Thymus (tissue), 11 donors: Measurements from ENCODE around the gene SLC22A5. TPM values are rescaled to one million over a fixed set of nuclear protein-coding genes. Genes with fewer than 3 reads are reported as not detected.

Experiments used
- DNase-seq, 9 donors: peaks; one replicate each; pipeline ENCODE4 v3.0.0-alpha.2; 2013; ENCODE audit warnings: low spot score in 9 of 9, low read depth in 6 of 9, missing footprints in 1 of 9
- H3K27ac ChIP-seq, 2 donors: one replicate each; pipeline ENCODE4 v1.5.1; 2013; ENCODE audit warnings: control low read depth in 1 of 2, low read depth in 1 of 2, low read length in 1 of 2, mild to moderate bottlenecking in 1 of 2, moderate library complexity in 1 of 2
- H3K27me3 ChIP-seq, 2 donors: one replicate each; pipeline ENCODE4 v1.5.1; 2013; ENCODE audit warnings: low read length in 1 of 2; ENCODE audit not compliant: control insufficient read depth in 2 of 2, insufficient read depth in 1 of 2
- H3K36me3 ChIP-seq, 2 donors: one replicate each; pipeline ENCODE4 v1.5.1; 2013; ENCODE audit warnings: low read length in 1 of 2, mild to moderate bottlenecking in 1 of 2, moderate library complexity in 1 of 2; ENCODE audit not compliant: control insufficient read depth in 2 of 2, insufficient read depth in 2 of 2
- H3K4me1 ChIP-seq, 2 donors: one replicate each; pipeline ENCODE4 v1.5.1; 2013; ENCODE audit warnings: low read length in 2 of 2; ENCODE audit not compliant: control insufficient read depth in 2 of 2, insufficient read depth in 2 of 2
- H3K4me3 ChIP-seq, 2 donors: one replicate each; pipeline ENCODE4 v1.5.1; 2013; ENCODE audit warnings: low read length in 2 of 2, control low read depth in 1 of 2, mild to moderate bottlenecking in 1 of 2
- H3K9me3 ChIP-seq, 2 donors: one replicate each; pipeline ENCODE4 v1.5.1; 2013; ENCODE audit warnings: low read length in 1 of 2, mild to moderate bottlenecking in 1 of 2; ENCODE audit not compliant: control insufficient read depth in 2 of 2, insufficient read depth in 1 of 2
- WGBS: extraction: QIAGEN DNeasy Blood & Tissue Kit; methylation state at CpG from one replicate; pipeline ENCODE4 v1.1.7; 2013; 5-methylcytosine and 5-hydroxymethylcytosine counted together
- polyA plus RNA-seq: library from polyadenylated mRNA; stranded (reverse); fragments of 200-250 nt; gene quantifications from one replicate; pipeline ENCODE4 v1.2.3, GENCODE V29; 2013
- total RNA-seq: library from RNA; stranded (reverse); fragments of 120-200 nt; gene quantifications from one replicate; pipeline ENCODE4 v1.2.4, GENCODE V29; 2013
- donor health status: healthy.

Gene SLC22A5
- total and polyA plus RNA-seq, 2 donors: 1.4 to 25.4 TPM

DNA sequence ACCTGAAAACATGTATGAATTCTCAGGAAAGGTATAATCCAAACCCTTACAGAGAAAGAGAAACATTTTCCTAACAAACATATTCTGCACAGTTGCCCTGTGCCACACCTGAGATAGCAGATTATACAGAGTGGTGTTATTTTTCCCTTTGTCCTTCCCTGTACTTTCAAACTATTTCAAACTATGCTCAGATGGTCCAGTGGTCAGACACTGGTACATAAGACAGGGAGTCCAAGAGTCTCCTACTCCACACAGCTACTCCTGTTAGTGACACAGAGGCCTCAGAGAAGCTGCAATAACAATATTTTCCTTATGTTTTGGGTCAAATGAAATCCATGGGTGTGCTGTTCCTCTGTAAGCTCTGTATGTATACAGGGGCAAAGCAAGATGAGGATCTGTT is 30.0 kb upstream of the SLC22A5 start:
- Histone ChIP-seq H3K27me3 (no peaks in the 10 kb centered on the region), H3K36me3 (no peaks in the 10 kb centered on the region), H3K27ac (no peak overlapping the region), H3K9me3 (no peaks in the 10 kb centered on the region), H3K4me3 (no peak overlapping the region), H3K4me1 (no peaks in the 10 kb centered on the region)
- no peak for DNase-seq

DNA sequence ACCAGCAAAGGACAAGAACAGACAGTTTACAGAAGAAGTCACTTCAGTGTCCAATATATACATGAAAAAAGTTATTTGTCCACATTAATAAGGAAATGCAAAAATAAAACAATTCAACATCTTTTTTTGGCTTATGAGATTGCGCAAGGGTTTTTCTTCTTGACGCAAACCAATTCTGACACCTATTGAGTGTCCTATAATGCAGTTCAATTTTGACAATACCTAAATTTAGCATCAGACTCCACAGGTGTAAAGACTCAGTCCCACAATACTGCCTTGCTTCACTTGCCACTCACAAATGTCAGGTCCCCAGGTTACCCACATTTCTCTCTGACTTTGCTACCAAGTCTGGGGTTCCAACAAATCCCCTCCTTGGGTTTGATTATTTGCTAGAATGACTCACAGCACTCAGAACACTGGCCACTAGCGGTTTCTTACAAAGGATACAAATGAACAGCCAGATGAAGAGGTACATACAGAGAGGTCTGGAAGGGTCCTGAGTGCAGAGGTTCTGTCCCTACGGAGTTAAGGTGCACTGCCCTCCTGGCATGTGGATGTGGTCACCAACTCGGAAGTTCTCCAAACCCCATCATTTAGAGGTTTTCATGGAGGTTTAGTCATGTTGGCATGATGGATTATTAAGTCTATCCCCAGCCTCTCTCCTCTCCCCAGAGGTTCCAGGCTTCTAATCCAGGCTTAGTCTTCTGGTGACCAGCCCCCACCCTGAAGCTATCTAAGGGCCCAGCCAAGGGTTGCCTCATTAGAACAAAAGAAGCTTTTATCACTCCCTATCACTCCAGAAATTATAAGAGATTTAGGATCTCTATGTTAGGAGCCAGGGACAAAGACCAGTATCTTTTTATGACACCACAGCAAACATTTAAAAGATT is 27.0 kb upstream of the SLC22A5 start:
- no peaks in the 10 kb centered on the region for H3K36me3 ChIP-seq
- H3K4me1 ChIP-seq: no peaks in the 10 kb centered on the region
- no peak for DNase-seq
- no peak overlapping the region for H3K27ac ChIP-seq
- 87% methylated on average over 5 of the region's 5 CpGs for WGBS
- H3K4me3 ChIP-seq: no peak overlapping the region
- no peaks in the 10 kb centered on the region for H3K27me3 ChIP-seq
- no peaks in the 10 kb centered on the region for H3K9me3 ChIP-seq

DNA sequence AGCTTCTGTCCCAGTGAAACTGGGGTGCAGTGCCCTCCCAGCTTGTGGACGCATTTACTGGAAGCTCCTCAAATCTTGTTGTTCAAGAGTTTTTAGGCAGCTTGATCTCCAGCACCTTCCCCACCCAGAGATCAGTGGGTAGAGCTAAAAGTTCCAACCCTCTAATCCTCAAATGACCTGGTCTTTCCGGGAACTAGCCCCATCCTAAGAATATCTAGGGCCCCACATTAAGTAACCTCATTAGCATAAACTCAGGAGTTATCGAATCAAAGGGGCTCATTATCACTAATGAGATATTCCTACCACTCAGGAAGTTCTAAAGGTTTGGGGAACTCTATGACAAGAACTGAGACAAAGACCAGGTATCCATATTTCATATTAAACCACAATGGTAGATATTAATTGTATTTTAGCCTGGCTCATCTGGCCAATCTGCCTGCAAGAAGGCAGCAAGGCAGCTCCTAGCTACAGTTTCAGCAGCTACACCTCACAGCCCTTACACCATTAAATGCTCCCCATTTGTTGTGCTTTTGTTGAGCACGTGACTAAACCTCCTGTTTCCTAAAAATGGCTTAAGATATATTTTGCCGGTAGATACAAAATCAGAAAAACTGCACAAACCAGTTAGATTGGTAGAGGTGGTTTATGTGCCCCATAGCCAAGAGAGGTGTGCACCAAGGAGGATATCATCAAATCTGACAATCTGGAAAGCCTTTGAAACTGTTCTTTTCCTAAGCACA is 24.6 kb upstream of the SLC22A5 start:
- no peaks in the 10 kb centered on the region for H3K4me1 ChIP-seq

DNA sequence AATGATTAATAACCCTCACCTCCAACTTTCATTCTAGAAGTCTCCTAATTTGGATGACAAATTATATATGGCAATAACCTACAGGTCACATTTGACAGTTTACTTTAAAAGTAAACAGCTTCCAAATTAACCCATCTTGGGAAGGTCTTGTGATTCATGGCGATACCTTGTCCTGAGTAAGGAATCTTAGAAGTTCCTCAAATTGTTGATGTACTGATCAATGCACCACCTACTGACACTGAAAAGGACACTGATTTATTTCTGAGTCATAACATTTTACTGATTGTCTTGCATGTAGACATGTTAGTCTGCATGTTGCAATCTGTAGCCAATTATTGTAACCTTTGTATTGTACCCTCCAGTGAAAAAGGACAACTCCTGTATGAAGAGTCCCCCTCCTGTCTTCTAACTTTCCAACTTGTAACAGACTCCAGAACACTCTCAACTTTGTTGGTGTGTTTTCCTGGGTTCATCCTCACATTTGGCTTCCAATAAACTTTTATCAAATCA is 16.0 kb upstream of the SLC22A5 start:
- Histone ChIP-seq H3K36me3 (no peaks in the 10 kb centered on the region), H3K27me3 (no peaks in the 10 kb centered on the region), H3K9me3 (no peaks in the 10 kb centered on the region), H3K27ac (no peak overlapping the region), H3K4me3 (no peak overlapping the region), H3K4me1 (no peaks in the 10 kb centered on the region)
- DNase-seq: no peak
- WGBS: 97% methylated on average over 1 of the region's 1 CpG

More for the DNA sequence above, 24.6 kb upstream of the SLC22A5 start:
- Histone ChIP-seq H3K4me3 (no peak overlapping the region), H3K27me3 (no peaks in the 10 kb centered on the region), H3K9me3 (no peaks in the 10 kb centered on the region), H3K27ac (no peak overlapping the region), H3K36me3 (no peaks in the 10 kb centered on the region)
- DNase-seq: no peak
- 87% methylated on average over 5 of the region's 5 CpGs for WGBS

DNA sequence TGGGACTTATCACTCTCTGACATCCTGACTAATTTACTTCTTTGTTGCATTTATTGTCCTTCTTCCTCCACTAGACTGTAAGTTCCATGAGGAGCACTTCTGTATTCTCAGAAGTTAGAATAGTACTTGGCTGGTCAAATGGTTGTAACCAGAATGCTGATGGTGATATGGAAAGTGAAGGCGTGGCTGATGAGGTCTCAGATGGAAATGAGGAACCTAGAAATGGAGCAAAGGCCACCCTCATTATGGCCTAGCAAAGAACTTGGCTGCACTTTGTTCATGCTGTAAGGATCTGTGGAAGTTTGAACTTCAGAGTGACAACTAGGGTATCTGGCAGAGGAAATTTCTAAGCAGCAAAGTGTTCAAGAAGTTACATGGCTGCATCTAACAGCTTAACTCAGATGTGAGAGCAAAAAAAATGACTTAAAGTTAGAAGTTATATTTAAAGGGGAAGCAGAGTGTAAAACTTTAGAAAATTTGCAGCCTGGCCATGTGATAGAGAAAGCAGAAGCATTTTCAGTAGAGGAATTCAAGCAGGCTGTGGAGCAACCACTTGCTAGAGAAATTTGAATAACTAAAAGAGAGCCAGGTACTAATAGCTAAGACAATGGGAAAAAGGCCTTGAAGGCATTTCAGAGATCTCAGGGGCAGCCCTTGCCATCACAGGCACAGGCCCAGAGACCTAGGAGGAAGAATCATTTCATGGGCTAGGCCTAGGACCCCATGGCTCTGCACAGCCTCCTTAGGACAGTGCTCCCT is 14.9 kb upstream of the SLC22A5 start:
- H3K27ac ChIP-seq: no peak overlapping the region
- WGBS: 98% methylated on average over 1 of the region's 1 CpG

DNA sequence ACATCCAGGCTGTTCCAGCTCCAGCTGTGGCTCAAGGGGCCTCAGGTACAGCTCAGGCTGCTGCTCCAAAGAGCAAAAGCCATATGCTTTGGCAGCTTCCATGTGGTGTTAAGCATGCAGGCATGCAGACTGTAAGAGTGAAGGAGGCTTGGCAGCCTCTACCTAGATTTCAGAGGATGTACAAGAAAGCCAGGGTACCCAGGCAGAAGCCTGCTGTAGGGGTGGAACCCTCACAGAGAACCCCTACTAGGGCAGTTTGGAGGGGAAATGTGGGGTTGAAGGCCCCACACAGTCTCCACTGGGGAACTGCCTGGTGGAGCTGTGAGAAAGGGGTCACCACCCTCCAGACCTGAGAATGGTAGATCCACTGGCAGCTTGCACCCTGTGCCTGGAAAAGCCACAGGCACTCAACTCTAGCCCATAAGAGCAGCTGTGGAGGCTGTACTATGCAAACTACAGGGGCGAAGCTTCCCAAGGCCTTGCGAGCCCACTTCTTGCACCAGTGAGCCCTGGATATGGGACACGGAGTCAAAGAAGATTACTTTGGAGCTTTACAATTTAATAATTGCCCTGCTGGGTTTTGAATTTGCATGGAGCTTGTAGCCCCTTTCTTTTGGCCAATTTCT is 14.3 kb upstream of the SLC22A5 start:
- no peaks in the 10 kb centered on the region for H3K9me3 ChIP-seq
- no peak overlapping the region for H3K4me3 ChIP-seq
- 97% methylated on average over 3 of the region's 3 CpGs for WGBS
- DNase-seq: no peak
- no peaks in the 10 kb centered on the region for H3K4me1 ChIP-seq
- no peaks in the 10 kb centered on the region for H3K36me3 ChIP-seq
- H3K27ac ChIP-seq: no peak overlapping the region
- H3K27me3 ChIP-seq: no peaks in the 10 kb centered on the region

More for the DNA sequence above, 14.9 kb upstream of the SLC22A5 start:
- Histone ChIP-seq H3K27me3 (no peaks in the 10 kb centered on the region), H3K9me3 (no peaks in the 10 kb centered on the region), H3K4me1 (no peaks in the 10 kb centered on the region), H3K4me3 (no peak overlapping the region), H3K36me3 (no peaks in the 10 kb centered on the region)
- DNase-seq: no peak

DNA sequence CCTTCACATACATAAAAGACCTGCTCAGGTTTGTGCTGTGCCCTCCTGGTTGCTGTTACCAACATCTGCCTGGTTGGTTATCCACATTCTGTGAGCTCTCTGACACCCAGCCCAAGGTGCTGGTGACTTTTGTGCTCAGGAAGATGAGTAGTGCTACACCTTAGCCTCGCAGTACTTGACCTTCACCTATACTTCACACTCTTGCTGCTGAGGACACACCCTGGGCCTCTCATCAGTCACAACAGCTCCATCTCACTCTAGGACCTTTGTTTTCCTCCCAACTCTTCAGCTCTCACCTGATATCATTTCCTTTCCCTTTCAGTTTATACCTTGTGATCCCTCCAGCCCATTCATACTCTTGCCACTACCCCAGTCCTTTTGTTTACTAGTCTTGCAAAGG is 10.7 kb upstream of the SLC22A5 start:
- Histone ChIP-seq H3K4me1 (no peaks in the 10 kb centered on the region), H3K36me3 (no peaks in the 10 kb centered on the region), H3K27me3 (no peaks in the 10 kb centered on the region), H3K9me3 (no peaks in the 10 kb centered on the region), H3K27ac (no peak overlapping the region), H3K4me3 (no peak overlapping the region)
- WGBS: 97% methylated on average over 1 of the region's 1 CpG
- no peak for DNase-seq

DNA sequence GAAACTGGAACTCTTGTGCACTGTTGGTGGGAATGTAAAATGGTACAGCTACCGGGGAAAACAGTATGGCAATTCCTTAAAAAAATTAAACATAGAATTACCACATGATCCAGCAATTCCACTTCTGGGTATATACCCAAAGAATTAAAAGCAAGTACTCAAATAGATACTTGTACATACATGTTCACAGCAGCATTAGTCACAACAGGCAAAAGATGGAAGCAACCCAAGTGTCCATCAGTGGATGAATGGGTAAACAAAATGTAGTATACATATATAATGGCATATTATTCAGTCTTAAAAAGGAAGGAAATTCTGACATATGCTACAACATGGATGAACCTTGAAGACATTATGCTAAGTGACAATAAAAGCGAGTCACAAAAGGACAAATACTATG is 7.4 kb upstream of the SLC22A5 start:
- H3K36me3 ChIP-seq: no peaks in the 10 kb centered on the region
- H3K9me3 ChIP-seq: no peaks in the 10 kb centered on the region
- WGBS: 100% methylated on average over 2 of the region's 2 CpGs
- H3K27me3 ChIP-seq: peaks cover 0 to under 1% of the 10 kb centered on the region in 2 donors
- peaks cover 0 to 2% of the 10 kb centered on the region in 2 donors for H3K4me1 ChIP-seq
- no peak for DNase-seq
- H3K4me3 ChIP-seq: no peak overlapping the region
- no peak overlapping the region for H3K27ac ChIP-seq
